ENCODE results near the gene DPF1.
"Not testable (repeated sequence)": the region's sequence is repeated elsewhere in the genome, so short reads cannot be mapped to it uniquely, and the experiment has no call there.

The DPF1 gene

DNA sequence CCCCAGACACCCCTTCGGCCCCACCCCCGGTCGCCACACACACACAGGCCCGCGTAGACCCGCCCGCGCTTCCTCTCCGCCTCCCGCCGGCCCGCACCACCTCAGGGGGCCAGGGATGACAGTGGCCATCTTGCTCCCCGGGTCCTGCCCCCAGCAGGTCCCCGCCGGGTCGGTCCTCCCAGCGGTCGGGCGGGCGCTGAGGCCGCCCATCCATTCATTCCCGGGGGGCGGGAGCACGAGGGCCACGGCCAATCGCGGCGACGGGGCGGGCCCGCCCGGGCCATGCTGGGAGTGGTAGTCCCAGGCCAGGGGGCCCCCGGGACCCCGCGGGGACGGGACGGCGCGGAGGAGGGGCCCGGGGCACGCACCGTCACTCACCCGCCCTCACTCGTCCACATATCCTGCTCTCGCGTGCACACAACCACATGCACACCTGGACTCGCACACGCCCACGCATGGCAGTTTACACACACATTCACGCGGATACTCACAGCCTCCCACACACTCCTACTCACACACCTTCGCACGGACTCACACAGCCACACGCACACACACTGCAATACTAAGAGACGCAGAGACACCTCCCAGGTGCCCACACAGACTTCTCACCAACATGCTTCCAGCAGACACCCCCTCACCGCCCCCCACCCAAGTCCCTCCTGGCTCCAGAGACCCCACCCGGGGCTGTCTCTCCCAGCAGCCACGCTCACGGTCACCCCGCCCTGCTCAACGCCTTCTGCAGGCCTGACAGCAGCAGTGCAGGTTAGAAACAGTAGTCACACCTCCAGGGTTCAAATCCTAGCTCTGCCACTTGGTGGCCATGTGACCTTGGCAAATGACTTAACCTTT, at the start of gene DPF1:
DPF1 (minus strand) TSS at position 209 of the 849 bp plus-strand sequence; CDS start at position 129, 80 bp downstream.
- Histone ChIP-seq H3K9ac (ENCODE audit: low read depth, low read length) (peak within 1 kb of the TSS; percentile 69), H3K4me1 (ENCODE audit: insufficient read depth, low read length) (peaks cover 18% of the 10 kb centered on the region), H3K36me3 (ENCODE audit: insufficient read depth, low read length) (no peaks in the 10 kb centered on the region), H3K9me3 (ENCODE audit: control insufficient read depth, insufficient read depth, low read length) (no peaks in the 10 kb centered on the region)

DNA sequence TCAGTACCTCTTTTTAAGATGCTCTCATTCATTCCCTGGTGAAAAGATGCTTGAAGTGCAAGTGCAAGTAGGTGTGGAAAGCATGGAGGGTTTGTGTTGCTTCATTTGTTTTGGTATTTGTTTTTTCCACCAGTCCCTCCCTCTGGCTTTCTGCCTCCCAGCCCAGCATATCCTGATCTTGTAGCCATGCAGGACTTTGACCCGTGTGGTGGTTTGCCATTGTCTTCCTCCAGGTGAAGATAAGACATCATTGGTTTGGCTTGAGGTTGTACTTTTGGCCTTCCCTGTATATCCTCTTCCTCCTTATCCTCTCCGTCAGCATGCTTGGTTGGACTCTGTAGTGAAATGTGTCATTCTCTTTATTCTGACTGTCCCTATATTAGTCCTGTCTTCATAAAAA, 49.5 kb upstream of the DPF1 start:
- H3K9ac ChIP-seq (ENCODE audit: low read depth, low read length): no peak overlapping the region
- H3K36me3 ChIP-seq (ENCODE audit: insufficient read depth, low read length): no peaks in the 10 kb centered on the region
- no peaks in the 10 kb centered on the region for H3K9me3 ChIP-seq (ENCODE audit: control insufficient read depth, insufficient read depth, low read length)
- peaks cover 8% of the 10 kb centered on the region for H3K4me1 ChIP-seq (ENCODE audit: insufficient read depth, low read length)

DNA sequence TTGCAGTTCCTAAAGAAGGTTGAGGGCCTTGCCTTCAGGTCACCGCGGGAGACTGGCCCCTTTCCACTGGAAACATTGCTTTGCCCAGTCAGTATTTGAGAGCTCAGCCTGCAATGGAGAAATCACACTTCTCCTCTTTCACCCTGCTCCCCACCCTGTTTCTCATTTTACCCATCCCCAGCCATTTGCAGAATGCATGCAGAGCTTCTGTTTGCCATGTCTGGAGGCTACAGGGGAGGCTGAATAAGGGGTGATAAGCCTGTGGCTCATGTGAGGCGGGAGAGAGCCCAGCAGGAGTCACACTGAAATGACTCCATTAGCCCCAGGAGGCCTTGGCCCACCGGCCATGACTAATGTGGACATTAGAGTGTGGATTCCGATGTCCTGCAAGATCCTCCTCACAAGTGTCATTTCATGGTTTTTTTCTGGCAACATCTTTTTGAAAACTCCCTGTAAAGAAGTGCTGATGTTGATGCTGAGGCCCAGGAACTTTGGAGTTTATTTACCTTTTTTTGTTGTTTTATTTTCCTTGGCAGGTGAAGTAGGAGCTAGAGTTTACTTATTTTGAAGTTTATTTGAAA, 46.7 kb upstream of the DPF1 start:
- Histone ChIP-seq H3K4me1 (ENCODE audit: insufficient read depth, low read length) (peaks cover 35% of the 10 kb centered on the region), H3K9ac (ENCODE audit: low read depth, low read length) (no peak overlapping the region), H3K36me3 (ENCODE audit: insufficient read depth, low read length) (no peaks in the 10 kb centered on the region; the same call in 1 of the 2 replicates), H3K9me3 (ENCODE audit: control insufficient read depth, insufficient read depth, low read length) (no peaks in the 10 kb centered on the region)

DNA sequence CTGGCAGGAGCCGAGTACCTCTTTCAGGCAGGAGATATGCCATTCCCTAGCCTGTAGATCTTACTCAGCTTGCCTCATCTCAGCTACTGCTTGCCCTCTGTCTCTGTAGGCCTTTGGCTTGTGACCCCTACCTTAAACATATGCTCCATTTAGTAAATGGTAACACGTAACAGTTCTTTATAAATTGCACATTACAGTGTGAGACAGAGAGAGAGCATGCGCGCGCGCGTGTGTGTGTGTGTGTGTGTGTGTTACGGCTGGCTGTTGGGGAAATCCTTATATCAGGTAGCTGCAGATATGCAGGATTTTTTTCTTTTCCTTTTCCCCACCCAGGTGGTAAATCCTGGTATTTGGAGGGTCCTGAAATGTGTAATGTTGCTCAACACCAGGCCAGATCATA, 44.5 kb upstream of the DPF1 start:
- no peak overlapping the region for H3K9ac ChIP-seq (ENCODE audit: low read depth, low read length)
- peaks cover 37% of the 10 kb centered on the region for H3K4me1 ChIP-seq (ENCODE audit: insufficient read depth, low read length)
- H3K36me3 ChIP-seq (ENCODE audit: insufficient read depth, low read length): no peaks in the 10 kb centered on the region; the same call in 1 of the 2 replicates
- H3K9me3 ChIP-seq (ENCODE audit: control insufficient read depth, insufficient read depth, low read length): no peaks in the 10 kb centered on the region

DNA sequence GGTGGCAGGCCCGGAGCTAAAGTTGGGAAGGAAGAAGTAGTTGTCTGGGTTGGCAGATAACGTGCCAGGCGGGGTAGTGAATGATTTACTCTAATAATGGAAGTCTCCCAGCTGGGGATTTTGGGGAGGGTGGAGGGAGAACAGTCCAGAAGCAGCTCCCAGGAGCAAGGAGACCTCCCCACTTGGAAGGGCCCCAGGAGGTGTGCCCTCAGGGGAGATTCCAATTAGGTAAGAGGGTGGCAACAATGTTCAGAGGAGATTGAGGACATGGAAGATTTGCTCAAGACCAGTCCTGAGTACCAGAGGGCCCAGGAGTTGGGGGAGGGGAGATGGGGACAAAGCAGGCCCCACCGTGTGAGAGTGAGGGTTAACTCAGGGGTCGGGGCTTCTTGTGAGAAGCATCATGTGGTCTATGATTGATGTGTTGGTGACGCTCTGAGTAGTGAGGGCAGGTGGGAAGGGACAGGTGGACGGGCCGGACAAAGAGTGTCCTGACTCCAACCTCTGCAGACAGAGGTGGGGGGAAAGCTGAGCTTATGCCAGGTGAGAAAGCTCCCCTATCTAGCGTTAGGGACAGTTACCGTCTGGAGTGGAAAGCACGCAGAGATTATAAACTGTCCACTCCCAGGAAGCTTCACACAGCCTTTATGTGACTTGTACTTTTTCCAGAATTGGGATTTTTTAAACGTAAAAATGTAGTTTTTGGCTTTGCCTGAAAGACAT, 43.9 kb upstream of the DPF1 start:
- Histone ChIP-seq H3K4me1 (ENCODE audit: insufficient read depth, low read length) (peaks cover 39% of the 10 kb centered on the region), H3K9ac (ENCODE audit: low read depth, low read length) (no peak overlapping the region), H3K36me3 (ENCODE audit: insufficient read depth, low read length) (no peaks in the 10 kb centered on the region; the same call in 1 of the 2 replicates), H3K9me3 (ENCODE audit: control insufficient read depth, insufficient read depth, low read length) (no peaks in the 10 kb centered on the region)

DNA sequence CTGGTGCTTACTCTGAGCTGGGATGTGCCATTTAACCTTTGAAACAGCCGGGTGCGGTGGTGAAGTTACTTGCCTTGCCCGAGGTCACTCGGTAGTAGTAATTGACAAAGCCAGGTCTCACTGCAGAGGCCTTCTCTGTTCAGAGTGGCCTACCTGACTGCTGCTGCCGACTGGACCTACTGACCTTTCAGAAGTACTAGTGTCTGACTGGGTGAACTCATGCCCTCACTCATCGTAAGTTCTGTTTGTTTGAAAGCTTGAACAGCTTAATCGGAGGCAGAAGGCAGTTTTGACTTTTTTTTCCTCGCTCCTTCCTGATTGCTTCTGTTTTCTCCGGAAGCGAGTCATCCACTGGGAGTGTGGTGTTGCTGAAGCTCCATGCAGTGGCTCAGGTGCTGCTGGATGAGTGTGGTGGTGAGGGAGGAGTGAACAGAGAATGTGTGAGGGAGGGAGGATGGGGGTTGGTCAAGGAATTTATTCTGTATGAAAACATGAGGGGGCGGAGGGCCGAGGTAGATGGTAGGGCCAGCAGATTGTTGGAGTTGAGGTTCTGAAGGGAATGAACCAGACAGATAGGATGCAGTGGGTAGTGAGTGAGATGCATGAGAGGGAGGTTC, 43.1 kb upstream of the DPF1 start:
- peak overlapping the region; percentile 43 for H3K9ac ChIP-seq (ENCODE audit: low read depth, low read length)
- H3K9me3 ChIP-seq (ENCODE audit: control insufficient read depth, insufficient read depth, low read length): no peaks in the 10 kb centered on the region
- no peaks in the 10 kb centered on the region; the same call in 1 of the 2 replicates for H3K36me3 ChIP-seq (ENCODE audit: insufficient read depth, low read length)
- peaks cover 43% of the 10 kb centered on the region for H3K4me1 ChIP-seq (ENCODE audit: insufficient read depth, low read length)

DNA sequence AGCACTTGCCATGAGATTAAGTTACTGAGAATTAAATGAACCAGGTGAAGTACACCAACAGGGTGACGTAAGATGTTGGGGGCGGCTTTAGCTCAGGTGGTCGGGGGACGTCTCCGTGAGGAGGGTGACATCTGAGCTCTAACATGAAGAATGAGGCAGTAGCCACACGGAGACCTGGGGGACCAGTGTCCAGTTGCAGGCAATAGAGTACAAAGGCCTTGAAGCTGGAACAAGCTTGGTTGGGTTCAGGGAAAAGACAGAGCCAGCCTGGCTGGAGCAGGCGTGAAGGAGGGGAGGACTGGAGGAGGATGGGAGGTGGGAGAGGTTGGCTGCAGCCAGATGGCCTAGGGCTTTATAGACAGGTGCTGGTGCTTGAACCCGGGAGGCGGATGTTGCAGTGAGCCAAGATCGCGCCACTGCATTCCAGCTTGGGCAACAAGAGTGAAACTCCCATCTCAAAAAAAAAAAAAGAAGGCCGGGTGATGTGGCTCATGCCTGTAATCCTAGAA, 42.0 kb upstream of the DPF1 start:
- H3K4me1 ChIP-seq (ENCODE audit: insufficient read depth, low read length): peaks cover 43% of the 10 kb centered on the region
- H3K36me3 ChIP-seq (ENCODE audit: insufficient read depth, low read length): no peaks in the 10 kb centered on the region; the same call in 1 of the 2 replicates
- H3K9ac ChIP-seq (ENCODE audit: low read depth, low read length): peak overlapping the region; percentile 78
- no peaks in the 10 kb centered on the region for H3K9me3 ChIP-seq (ENCODE audit: control insufficient read depth, insufficient read depth, low read length)

DNA sequence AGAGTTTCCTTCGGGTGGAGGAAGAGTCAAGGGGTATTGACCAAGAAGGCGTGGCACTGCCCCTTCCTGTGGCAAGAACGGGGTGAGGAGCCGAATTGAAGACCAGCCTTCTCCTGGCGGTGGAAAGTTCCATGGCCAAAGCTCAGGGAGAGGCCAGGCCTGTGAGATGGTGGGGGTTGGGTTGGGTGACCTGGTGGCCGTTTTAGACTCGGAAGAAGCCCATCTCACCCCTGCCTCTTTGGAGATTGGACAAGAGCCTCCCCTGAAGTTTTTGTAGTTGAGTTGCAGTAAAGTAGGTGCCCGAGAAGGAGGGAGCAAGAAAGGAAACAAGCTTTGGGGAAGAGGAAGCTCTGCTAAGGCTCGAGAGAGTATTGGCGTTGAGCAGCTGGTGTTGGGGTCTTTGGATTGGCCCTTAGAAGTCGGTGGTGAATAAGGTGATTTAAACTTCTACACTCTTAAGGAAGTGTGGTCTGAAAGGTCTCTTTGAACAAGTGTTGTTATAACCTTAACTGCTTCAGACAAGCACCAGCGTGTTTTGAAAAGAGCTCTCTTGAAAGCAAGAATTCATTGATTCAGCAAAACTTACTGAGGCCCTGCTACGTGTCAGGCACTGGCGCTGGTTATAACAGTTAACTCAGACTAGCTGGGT, 41.3 kb upstream of the DPF1 start:
- Histone ChIP-seq H3K36me3 (ENCODE audit: insufficient read depth, low read length) (no peaks in the 10 kb centered on the region; the same call in 1 of the 2 replicates), H3K9ac (ENCODE audit: low read depth, low read length) (peak overlapping the region; percentile 78), H3K9me3 (ENCODE audit: control insufficient read depth, insufficient read depth, low read length) (no peaks in the 10 kb centered on the region), H3K4me1 (ENCODE audit: insufficient read depth, low read length) (peaks cover 39% of the 10 kb centered on the region)

DNA sequence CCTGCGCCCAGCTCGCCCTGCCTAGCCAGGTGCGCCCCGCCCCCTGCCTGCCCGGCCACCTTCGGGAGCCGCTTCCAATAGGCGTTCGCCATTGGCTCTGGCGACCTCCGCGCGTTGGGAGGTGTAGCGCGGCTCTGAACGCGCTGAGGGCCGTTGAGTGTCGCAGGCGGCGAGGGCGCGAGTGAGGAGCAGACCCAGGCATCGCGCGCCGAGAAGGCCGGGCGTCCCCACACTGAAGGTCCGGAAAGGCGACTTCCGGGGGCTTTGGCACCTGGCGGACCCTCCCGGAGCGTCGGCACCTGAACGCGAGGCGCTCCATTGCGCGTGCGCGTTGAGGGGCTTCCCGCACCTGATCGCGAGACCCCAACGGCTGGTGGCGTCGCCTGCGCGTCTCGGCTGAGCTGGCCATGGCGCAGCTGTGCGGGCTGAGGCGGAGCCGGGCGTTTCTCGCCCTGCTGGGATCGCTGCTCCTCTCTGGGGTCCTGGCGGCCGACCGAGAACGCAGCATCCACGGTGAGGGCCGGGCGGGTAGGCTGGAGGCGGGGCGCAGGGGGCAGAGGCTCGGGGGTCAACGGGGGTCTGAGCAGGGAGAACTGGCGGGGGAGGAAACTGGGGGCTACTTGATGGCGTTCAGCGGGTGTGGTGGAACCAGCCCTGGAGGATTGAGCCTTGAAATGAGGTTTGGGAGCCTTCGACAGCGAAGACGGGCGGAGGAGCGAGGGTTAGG, 40.6 kb upstream of the DPF1 start, which contains the start of gene SPINT2:
SPINT2 (plus strand) TSS at position 88 of the 727 bp plus-strand sequence; CDS start at position 408, 320 bp downstream.
- peak within 1 kb of the TSS; percentile 78 for H3K9ac ChIP-seq (ENCODE audit: low read depth, low read length)
- H3K36me3 ChIP-seq (ENCODE audit: insufficient read depth, low read length): no peaks in the 10 kb centered on the region; the same call in 1 of the 2 replicates
- H3K4me1 ChIP-seq (ENCODE audit: insufficient read depth, low read length): peaks cover 35% of the 10 kb centered on the region
- no peaks in the 10 kb centered on the region for H3K9me3 ChIP-seq (ENCODE audit: control insufficient read depth, insufficient read depth, low read length)

DNA sequence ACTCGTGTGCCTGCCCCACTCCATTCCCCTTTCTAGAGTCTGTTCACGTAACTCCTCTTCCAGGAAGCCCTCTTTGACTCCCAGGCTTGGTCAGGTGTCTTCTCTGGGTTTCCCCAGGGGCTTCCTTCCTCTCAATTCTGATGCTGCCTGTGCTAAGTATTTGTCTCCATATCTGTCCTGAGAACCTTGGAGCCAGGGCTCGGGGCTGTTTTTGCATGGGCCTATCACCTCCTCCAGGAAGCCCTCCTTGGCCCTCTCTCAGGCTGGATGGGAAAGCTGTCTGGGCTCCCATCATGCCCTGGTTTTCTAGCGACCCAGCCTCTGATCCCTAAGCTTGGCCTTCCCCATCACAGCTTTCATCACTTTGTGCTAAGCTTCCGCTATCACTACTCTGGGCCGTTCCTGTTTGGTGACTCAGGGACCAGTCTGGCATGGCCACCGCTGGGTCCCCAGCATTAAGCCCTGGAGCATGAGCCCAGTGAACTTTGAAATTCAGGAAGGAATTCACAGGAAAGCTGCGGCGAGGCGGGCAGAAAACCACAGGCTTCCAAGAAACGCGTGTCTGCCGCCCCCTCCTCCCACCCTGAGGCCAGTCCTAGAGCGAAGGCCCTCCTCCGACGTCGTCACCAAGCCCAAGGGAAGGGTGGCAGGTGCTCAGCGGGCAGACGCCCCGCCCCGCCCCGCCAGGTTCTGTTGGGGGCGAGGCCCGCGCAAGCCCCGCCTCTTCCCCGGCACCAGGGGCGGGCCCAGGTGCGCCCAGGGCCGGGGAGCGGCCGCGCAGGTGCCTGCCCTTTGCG, 39.9 kb upstream of the DPF1 start:
- peaks cover 35% of the 10 kb centered on the region for H3K4me1 ChIP-seq (ENCODE audit: insufficient read depth, low read length)
- no peaks in the 10 kb centered on the region for H3K9me3 ChIP-seq (ENCODE audit: control insufficient read depth, insufficient read depth, low read length)
- peak overlapping the region; percentile 78 for H3K9ac ChIP-seq (ENCODE audit: low read depth, low read length)
- no peaks in the 10 kb centered on the region; the same call in 1 of the 2 replicates for H3K36me3 ChIP-seq (ENCODE audit: insufficient read depth, low read length)

DNA sequence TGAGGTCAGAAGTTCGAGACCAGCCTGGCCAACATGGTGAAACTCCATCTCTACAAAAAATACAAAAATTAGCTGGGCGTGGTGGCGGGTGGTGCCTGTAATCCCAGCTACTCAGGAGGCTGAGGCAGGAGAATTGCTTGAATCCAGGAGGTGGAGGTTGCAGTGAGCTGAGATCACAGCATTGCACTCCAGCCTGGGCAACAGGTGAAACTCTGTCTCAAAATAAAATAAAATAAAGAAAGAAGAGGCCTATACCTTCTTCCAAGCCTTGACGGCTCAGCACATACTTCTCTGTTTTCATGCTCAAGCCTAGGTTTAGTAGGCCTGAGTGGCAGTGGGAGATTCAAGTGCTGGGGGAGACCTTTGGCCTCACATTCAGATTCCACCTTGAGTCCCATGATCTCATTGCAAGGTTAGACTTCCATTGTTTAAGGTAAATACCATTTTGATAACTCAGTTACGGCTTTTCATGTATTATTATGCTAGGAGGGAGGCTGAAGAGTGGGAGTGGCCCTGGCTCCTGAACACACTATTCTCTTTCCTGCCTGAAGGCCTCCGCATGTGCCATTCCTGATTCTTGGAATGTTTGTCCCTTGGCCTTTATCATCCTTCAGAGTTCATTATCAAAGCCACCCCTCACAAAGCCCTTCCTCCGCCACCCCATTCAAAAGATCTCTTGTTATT, 38.7 kb upstream of the DPF1 start:
- Histone ChIP-seq H3K4me1 (ENCODE audit: insufficient read depth, low read length) (peaks cover 27% of the 10 kb centered on the region), H3K9me3 (ENCODE audit: control insufficient read depth, insufficient read depth, low read length) (no peaks in the 10 kb centered on the region), H3K9ac (ENCODE audit: low read depth, low read length) (no peak overlapping the region), H3K36me3 (ENCODE audit: insufficient read depth, low read length) (no peaks in the 10 kb centered on the region; the same call in 1 of the 2 replicates)

DNA sequence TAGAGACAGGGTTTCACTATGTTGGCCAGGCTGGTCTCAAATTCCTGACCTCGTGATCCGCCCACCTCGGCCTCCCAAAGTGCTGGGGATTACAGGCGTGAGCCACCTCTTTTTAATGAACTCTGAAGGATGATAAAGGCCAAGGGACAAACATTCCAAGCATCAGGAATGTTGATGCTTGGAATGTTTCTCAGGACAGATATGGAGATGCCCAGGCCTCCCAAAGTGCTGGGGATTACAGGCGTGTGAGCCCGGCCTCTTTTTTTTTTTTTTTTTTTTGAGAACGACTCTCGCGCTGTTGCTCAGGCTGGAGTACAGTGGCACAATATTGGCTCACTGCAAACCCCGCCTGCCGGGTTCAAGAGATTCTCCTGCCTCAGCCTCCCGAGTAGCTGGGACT, 37.9 kb upstream of the DPF1 start:
- not testable (repeated sequence) for H3K9me3 ChIP-seq (ENCODE audit: control insufficient read depth, insufficient read depth, low read length); H3K36me3 ChIP-seq (ENCODE audit: insufficient read depth, low read length); H3K9ac ChIP-seq (ENCODE audit: low read depth, low read length)
- peaks cover 20% of the 10 kb centered on the region for H3K4me1 ChIP-seq (ENCODE audit: insufficient read depth, low read length)
